GM12864 (cell line): ENCODE results near the gene SERPINF2.
A peak's percentile ranks its signal among the peaks of the same experiment; 100 is the strongest.

ENCODE experiments used
- DNase-seq: peaks from one replicate; pipeline ENCODE4 v3.0.0-alpha.2; 2011; ENCODE audit warnings: low read depth
- H3K4me3 ChIP-seq: 2 replicates; pipeline ENCODE4 v1.5.1; 2011; ENCODE audit warnings: mild to moderate bottlenecking, low read depth, low read length, control low read depth
- TF ChIP-seq, protein P1 (sequence below): IDR thresholded peaks from 2 replicates; pipeline ENCODE4 v1.5.1; 2011; ENCODE audit warnings: low read depth, mild to moderate bottlenecking, moderate library complexity, low read length, control low read depth, inconsistent platforms; ENCODE audit errors: missing control alignments

Gene SERPINF2

DNA sequence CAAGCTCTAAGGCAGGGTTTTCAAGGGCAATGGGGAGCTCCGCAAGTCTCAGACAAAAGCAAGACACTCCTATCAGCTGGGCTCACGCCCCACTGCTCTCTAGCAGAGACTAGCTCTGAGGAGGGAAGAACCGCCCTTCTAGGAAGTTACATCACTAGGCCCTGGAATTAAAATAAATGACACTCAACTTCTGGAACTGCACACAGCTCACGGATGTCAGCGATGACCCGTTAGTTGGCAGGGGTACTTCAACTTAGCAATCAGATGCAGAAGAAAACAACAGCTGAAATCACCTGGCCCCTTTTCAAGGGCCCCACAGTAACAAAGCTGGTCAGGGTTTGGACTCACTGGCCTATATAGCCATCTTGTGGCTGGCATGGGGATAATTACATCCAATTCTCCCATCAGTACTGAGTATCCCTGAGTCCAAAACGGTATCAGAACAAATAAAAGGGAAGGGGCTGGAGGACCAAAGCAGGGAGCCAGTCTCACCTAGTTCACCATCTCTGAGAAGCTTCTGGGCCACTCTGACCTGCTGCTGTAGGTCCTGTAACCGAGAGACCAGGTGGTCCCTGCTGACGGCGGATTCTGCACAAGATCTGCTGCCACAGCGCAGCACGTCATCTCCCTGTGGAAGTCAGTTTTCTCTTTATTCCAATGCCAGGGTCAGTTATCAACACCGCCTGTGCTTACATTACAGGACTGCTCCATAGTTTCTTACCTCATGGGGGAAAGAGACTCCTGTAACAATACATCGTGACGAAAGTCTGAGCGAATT is 41.4 kb downstream of the SERPINF2 start:
- no peak for DNase-seq
- H3K4me3 ChIP-seq = no peak overlapping the region
- TF ChIP-seq, protein P1, sequence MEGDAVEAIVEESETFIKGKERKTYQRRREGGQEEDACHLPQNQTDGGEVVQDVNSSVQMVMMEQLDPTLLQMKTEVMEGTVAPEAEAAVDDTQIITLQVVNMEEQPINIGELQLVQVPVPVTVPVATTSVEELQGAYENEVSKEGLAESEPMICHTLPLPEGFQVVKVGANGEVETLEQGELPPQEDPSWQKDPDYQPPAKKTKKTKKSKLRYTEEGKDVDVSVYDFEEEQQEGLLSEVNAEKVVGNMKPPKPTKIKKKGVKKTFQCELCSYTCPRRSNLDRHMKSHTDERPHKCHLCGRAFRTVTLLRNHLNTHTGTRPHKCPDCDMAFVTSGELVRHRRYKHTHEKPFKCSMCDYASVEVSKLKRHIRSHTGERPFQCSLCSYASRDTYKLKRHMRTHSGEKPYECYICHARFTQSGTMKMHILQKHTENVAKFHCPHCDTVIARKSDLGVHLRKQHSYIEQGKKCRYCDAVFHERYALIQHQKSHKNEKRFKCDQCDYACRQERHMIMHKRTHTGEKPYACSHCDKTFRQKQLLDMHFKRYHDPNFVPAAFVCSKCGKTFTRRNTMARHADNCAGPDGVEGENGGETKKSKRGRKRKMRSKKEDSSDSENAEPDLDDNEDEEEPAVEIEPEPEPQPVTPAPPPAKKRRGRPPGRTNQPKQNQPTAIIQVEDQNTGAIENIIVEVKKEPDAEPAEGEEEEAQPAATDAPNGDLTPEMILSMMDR = peak; percentile 49

DNA sequence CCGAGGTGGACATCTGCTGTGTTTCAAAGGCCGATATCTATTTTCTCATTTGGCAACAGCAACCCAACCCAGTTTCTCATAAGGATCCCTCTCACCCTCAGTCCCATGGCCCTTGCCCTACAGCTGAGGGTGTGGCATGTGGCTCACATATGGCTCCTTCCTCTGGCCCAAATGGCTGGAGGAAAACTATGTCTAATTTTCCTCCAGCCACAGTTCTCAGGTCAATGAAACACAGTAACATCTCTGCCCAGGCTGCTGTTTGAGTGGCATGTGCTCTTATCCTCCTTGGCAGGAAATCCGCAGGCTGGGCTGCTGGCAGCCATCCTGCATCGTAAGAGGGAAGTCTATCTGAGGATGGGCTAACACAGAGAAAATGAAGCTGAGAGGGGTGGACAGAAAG is 43.3 kb downstream of the SERPINF2 start:
- TF ChIP-seq, protein P1 = no peak
- no peak for DNase-seq
- no peak overlapping the region for H3K4me3 ChIP-seq

DNA sequence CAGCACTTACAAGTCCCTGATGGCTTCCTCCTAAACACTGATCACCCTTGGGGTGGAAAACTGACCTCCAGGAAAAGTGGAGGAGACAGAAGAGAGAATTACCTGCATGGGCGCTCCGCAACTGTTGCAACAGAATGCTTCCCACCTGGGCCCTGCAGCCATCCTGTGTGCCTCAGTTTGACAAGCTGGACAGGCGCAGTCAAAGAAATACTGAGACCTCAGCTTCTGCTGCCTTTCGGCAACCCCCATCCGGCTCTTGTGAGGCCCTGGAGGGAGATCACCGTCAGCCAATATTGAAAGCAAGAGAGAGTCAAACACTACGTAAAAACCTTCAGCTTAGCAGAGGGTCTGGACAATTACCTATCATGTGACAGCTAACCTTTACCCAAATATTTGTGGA is 44.0 kb downstream of the SERPINF2 start:
- H3K4me3 ChIP-seq = no peak overlapping the region
- TF ChIP-seq, protein P1 = no peak
- no peak for DNase-seq

DNA sequence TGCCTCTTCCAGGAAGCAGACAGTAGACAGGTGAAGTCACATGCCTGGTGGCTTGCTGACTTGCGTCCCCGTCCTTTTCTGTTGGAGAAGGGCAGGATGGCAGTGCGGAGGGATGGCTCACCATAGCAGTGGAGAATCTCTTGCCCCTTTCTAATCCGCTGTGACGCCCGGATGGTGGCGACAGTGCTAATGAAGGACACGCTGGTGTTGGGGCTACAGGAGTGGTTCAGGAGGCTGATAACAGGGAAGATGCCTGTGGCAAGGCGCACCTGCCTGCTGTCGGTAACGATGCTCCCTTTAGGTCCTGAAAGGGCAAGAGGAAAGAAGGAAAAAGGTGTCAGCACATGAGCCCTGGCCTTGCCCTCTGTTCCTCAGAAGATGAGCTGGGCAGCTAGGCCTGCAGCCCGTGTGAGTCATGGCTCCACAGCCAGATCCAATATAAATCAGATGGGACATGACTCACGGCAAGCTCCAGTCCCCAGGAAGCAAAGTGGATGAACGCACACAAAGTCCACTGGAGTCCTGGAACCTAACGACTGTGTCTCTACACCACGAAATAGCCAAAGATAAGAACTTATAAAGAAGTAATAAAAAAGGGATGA is 44.7 kb downstream of the SERPINF2 start:
- no peak for DNase-seq
- no peak overlapping the region for H3K4me3 ChIP-seq
- TF ChIP-seq, protein P1 = no peak

DNA sequence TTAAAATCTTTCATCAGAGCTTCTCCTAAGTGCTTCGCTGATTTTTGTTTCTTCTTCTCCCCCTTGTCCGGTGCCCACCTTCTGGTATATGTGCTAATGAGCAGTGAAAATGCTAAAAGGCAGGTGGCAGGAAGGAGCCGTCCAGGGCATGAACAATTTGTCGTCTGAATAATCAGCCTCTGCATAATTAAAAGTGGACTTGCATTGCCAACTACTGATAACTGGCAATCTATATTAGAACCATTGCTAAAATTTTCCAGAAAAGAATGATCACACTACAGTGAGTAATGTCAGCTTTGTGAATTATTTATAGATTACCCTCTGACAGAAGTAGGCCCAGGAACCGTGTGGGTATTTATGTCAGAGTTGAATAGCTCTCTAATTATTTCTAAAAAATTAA is 47.3 kb downstream of the SERPINF2 start:
- TF ChIP-seq, protein P1 = no peak
- DNase-seq = no peak
- H3K4me3 ChIP-seq = no peak overlapping the region

DNA sequence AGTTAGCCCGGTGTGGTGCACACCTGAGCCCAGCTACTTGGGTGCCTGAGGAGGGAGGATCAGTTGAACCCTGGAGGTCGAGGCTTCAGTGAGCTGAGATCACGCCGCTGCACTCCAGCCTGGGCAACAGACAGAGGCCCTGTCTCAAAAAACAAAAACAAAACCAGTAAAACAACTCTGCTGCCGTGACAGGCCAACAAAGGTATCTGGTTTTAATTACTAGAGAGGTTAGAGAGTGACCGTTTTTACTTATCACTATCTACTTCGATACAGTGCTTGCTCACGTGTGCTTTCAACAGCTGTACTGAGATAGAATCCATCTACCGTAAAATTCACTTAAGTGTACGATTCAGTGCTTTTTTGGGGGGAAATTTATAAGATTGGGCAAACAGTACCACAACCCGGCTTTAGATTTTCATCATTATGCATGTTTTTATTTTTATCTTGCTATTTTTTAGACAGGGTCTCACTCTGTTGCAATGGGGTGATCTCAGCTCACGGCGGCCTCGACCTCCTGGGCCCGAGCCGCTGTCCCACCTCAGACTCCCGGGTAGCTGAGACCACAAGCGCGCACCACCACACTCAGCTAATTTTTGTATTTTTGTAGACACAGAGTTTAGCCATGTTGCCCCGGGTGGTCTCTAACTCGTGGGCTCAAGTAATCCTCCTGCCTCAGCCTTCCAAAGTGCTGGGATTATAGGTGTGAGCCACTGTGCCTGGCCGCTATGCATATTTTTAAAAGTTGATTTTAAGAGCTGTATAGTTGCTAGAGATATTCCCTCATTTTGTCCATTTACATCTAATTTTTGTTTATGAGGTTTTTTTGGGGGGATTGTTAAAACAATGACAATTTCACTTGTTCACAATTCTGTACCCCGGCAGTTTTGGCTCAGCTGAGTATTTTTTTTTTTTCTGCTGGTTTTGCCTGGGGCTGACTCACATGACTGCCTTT is 50.1 kb downstream of the SERPINF2 start:
- DNase-seq = no peak
- no peak overlapping the region for H3K4me3 ChIP-seq
- TF ChIP-seq, protein P1 = no peak
